HepG2 (cell line): ENCODE data around the gene TGM3. TPM values are rescaled to one million over a fixed set of nuclear protein-coding genes. Genes with fewer than 3 reads are reported as not detected.

ENCODE experiments used
- ATAC-seq: fragments of 200-7000 bp; cut with Tn5 transposase; 3 replicates; pipeline ENCODE4 v1.9.1; 2020; ENCODE audit warnings: mild to moderate bottlenecking, moderate library complexity
- BruUV-seq: library from RNA; stranded (reverse); fragments of 400-500 nt; replicated peaks from 2 replicates; lab custom pipeline; 2021; lab: Mats Ljungman, UMichigan
- CTCF ChIA-PET: fragments of 300-600 bp; formaldehyde crosslinking; extraction: SDS; loops from one replicate; lab custom pipeline; 2021; ENCODE audit warnings: low total read pairs, inconsistent platforms, low intra/inter-chr PET ratio; lab: Yijun Ruan, JAX
- POLR2A ChIA-PET: fragments of 350-600 bp; sonication (Branson Sonifier 250); formaldehyde crosslinking; loops from one replicate; lab custom pipeline; 2020; ENCODE audit warnings: antibody characterized with exemption, inconsistent platforms; lab: Yijun Ruan, JAX
- DNase-seq: peaks from one replicate; pipeline ENCODE4 v3.0.0-alpha.2; 2015; ENCODE audit warnings: low spot score
- FAIRE-seq: peaks from 3 replicates; lab custom pipeline; 2011; peaks lifted over from hg19 to GRCh38; lab: Jason Lieb, UNC
- H2AFZ ChIP-seq: one replicate; pipeline ENCODE4 v1.6.1; 2011; ENCODE audit warnings: low read length, inconsistent platforms
- H3K27ac ChIP-seq: fragments of 300-600 bp; 3 replicates; pipeline ENCODE4 v1.8.0; 2011; ENCODE audit warnings: mixed run types, mild to moderate bottlenecking, mixed read lengths, low read length, inconsistent platforms; ENCODE audit not compliant: insufficient read depth; ENCODE audit errors: extremely low read length
- H3K27me3 ChIP-seq, 2 experiments: fragments of 200-600 bp in 1 of 2; 2 replicates in 1 of 2; 3 replicates in 1 of 2; pipeline versions ENCODE4 v1.6.0 to v1.8.0; 2011; ENCODE audit warnings: low read length in 2 of 2, mild to moderate bottlenecking in 2 of 2, moderate library complexity in 2 of 2, inconsistent platforms in 1 of 2; ENCODE audit not compliant: insufficient read depth in 2 of 2, control insufficient read depth in 1 of 2
- H3K36me3 ChIP-seq, 2 experiments: fragments of 200-600 bp in 1 of 2; replicated peaks in 1 of 2; 2 replicates in 1 of 2; 3 replicates in 1 of 2; pipeline versions ENCODE4 v1.5.1 to v1.8.0; 2011; ENCODE audit warnings: low read length in 2 of 2, inconsistent platforms in 1 of 2; ENCODE audit not compliant: insufficient read depth in 2 of 2, control insufficient read depth in 1 of 2
- H3K4me1 ChIP-seq: 2 replicates; pipeline ENCODE4 v1.5.1; 2012; ENCODE audit warnings: low read length, inconsistent platforms; ENCODE audit not compliant: insufficient read depth
- H3K4me2 ChIP-seq: 2 replicates; pipeline ENCODE4 v1.6.0; 2011; ENCODE audit warnings: low read depth, low read length, inconsistent platforms
- H3K4me3 ChIP-seq, 3 experiments: fragments of 200-600 bp in 1 of 3; sonication (generic), shearing (Covaris generic) in 1 of 3; replicated peaks in 1 of 3; 2 replicates each; pipeline ENCODE4 v1.5.1; 2011 to 2016; ENCODE audit warnings: low read length in 3 of 3, inconsistent platforms in 2 of 3, low read depth in 2 of 3, mild to moderate bottlenecking in 2 of 3, control low read depth in 1 of 3, mixed read lengths in 1 of 3; ENCODE audit not compliant: insufficient read depth in 1 of 3
- H3K79me2 ChIP-seq: one replicate; pipeline ENCODE4 v1.6.1; 2011; ENCODE audit warnings: low read length, inconsistent platforms; ENCODE audit not compliant: insufficient read depth
- H3K9ac ChIP-seq: 2 replicates; pipeline ENCODE4 v1.6.0; 2011; ENCODE audit warnings: mild to moderate bottlenecking, low read depth, low read length, inconsistent platforms; ENCODE audit not compliant: insufficient read depth
- H3K9me3 ChIP-seq: 2 replicates; pipeline ENCODE4 v1.5.1; 2012; ENCODE audit warnings: mild to moderate bottlenecking, low read length
- H4K20me1 ChIP-seq: 2 replicates; pipeline ENCODE4 v1.6.0; 2011; ENCODE audit warnings: inconsistent platforms, mild to moderate bottlenecking, low read length, moderate library complexity; ENCODE audit not compliant: insufficient read depth
- CEBPZ ChIP-seq: IDR thresholded peaks from 2 replicates; pipeline ENCODE4 v1.6.1; 2012; ENCODE audit warnings: low read length, improper control_type of control experiment
- EEA1 ChIP-seq: sonication (generic); formaldehyde crosslinking; IDR thresholded peaks from 2 replicates; pipeline ENCODE4 v1.5.1; 2020; ENCODE audit warnings: mild to moderate bottlenecking, missing genetic modification reagents, borderline replicate concordance
- FOXK2 ChIP-seq: fragments of 450-650 bp; IDR thresholded peaks from 2 replicates; pipeline ENCODE4 v1.6.1; 2016
- HNRNPLL ChIP-seq: fragments of 200-400 bp; formaldehyde crosslinking; IDR thresholded peaks from 2 replicates; pipeline ENCODE4 v1.6.1; 2017; ENCODE audit warnings: mild to moderate bottlenecking, low read depth, low read length; ENCODE audit not compliant: poor library complexity, severe bottlenecking
- HOMEZ ChIP-seq: IDR thresholded peaks from 2 replicates; pipeline ENCODE4 v1.6.1; 2016; ENCODE audit warnings: low read depth
- HOXD1 ChIP-seq: sonication (generic); formaldehyde crosslinking; IDR thresholded peaks from 2 replicates; pipeline ENCODE4 v1.5.0; 2020; ENCODE audit warnings: missing genetic modification reagents
- JUNB ChIP-seq: sonication (generic); formaldehyde crosslinking; IDR thresholded peaks from 2 replicates; pipeline ENCODE4 v1.8.0; 2022; ENCODE audit warnings: missing genetic modification reagents, mild to moderate bottlenecking, borderline replicate concordance
- KAT8 ChIP-seq: IDR thresholded peaks from 2 replicates; pipeline ENCODE4 v1.6.1; 2016; ENCODE audit warnings: missing genetic modification reagents, missing compliant biosample characterization
- PRMT3 ChIP-seq: sonication (generic); formaldehyde crosslinking; IDR thresholded peaks from 2 replicates; pipeline ENCODE4 v1.8.1; 2022; ENCODE audit warnings: low read depth, mild to moderate bottlenecking, moderate library complexity, missing genetic modification reagents, borderline replicate concordance
- RAD21 ChIP-seq: fragments of 450-650 bp; formaldehyde crosslinking; IDR thresholded peaks from 2 replicates; pipeline ENCODE4 v1.5.0; 2020; ENCODE audit warnings: mild to moderate bottlenecking
- RELA ChIP-seq: sonication (generic); formaldehyde crosslinking; IDR thresholded peaks from 2 replicates; pipeline ENCODE4 v1.4.0; 2020; ENCODE audit warnings: missing genetic modification reagents
- SNAI1 ChIP-seq: sonication (generic); formaldehyde crosslinking; IDR thresholded peaks from 2 replicates; pipeline ENCODE4 v1.5.0; 2020; ENCODE audit warnings: mild to moderate bottlenecking, missing genetic modification reagents, borderline replicate concordance
- SRF ChIP-seq: IDR thresholded peaks from 2 replicates; pipeline ENCODE4 v1.6.1; 2011; ENCODE audit warnings: mild to moderate bottlenecking, low read depth, low read length, moderate library complexity
- ZNF333 ChIP-seq: sonication (generic); formaldehyde crosslinking; IDR thresholded peaks from 2 replicates; pipeline ENCODE4 v1.4.0; 2020; ENCODE audit warnings: mild to moderate bottlenecking, missing genetic modification reagents, borderline replicate concordance
- ZNF337 ChIP-seq: sonication (generic); formaldehyde crosslinking; IDR thresholded peaks from 2 replicates; pipeline ENCODE4 v1.5.1; 2020; ENCODE audit warnings: missing genetic modification reagents, low read depth, mild to moderate bottlenecking, borderline replicate concordance
- WGBS: methylation state at CpG from one replicate; pipeline ENCODE4 v1.1.6; 2017; ENCODE audit warnings: low lambda C conversion rate; 5-methylcytosine and 5-hydroxymethylcytosine counted together
- in situ Hi-C: cut with HindIII; loops from 2 replicates; pipeline ENCODE4 v1.10.0; 2017; ENCODE audit warnings: low pct_unique_long_range_greater_than_20kb; ENCODE audit not compliant: extremely low pct_ligation_motif_present
- intact Hi-C: fragments of 100-400 bp; cut with micrococcal nuclease; formaldehyde crosslinking; loops from one replicate; pipeline ENCODE4 v1.10.0; 2022; ENCODE audit not compliant: unreplicated experiment
- polyA plus RNA-seq, 8 experiments: library from polyadenylated mRNA; depleted of rRNA in 3 of 8; stranded (reverse) in 7 of 8; unstranded in 1 of 8; fragments of >200 nt; fragmentation: Illumina TruSeq in 4 of 8; extraction: Trizol in 4 of 8; gene quantifications; 2 replicates each; pipeline versions ENCODE4 v1.2.1 to v1.2.3, GENCODE V29; 2011 to 2016; ENCODE audit warnings: low read depth in 4 of 8, missing spikeins in 1 of 8, mixed read lengths in 1 of 8; ENCODE audit not compliant: insufficient read depth in 1 of 8
- total RNA-seq, 5 experiments: library from RNA; depleted of rRNA; stranded (reverse); fragments of >200 nt; fragmentation: Illumina TruSeq; extraction: Trizol; gene quantifications; 2 replicates each; pipeline ENCODE4 v1.2.3, GENCODE V29; 2016; ENCODE audit warnings: low read depth in 1 of 5
- TF ChIP-seq, protein P1 (sequence below): sonication (generic); formaldehyde crosslinking; IDR thresholded peaks from 2 replicates; pipeline ENCODE4 v1.5.1; 2020; ENCODE audit warnings: mild to moderate bottlenecking, missing genetic modification reagents
- TF ChIP-seq, protein P2 (sequence below): IDR thresholded peaks from 2 replicates; pipeline ENCODE4 v1.6.1; 2016; ENCODE audit warnings: mild to moderate bottlenecking, missing biosample characterization, missing genetic modification reagents

Gene TGM3
- total and polyA plus RNA-seq, 2 of the 13 experiments (the other 11 are each of a cell fraction or from before 2014, with no cell fraction given) = not detected

DNA sequence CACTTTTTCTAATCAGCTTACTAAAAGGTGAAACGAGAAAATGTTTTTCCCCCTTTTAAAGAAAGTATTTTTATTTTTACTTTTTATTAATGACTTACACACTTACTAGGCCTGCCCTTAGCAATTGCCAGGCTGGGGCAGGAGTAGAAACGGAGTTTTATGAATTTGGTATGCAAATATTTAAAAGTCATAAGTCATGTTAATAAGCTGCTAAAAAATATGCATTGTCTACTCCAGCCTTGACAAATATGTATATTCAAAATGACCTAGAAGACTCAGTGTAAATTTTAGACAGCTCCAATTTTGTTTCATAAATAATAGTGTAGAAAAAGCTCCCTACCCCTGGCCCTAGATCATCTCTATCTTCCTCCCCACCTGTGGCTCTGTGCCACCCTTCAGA is 67.4 kb downstream of the TGM3 start (continued):
- TF ChIP-seq, protein P1, sequence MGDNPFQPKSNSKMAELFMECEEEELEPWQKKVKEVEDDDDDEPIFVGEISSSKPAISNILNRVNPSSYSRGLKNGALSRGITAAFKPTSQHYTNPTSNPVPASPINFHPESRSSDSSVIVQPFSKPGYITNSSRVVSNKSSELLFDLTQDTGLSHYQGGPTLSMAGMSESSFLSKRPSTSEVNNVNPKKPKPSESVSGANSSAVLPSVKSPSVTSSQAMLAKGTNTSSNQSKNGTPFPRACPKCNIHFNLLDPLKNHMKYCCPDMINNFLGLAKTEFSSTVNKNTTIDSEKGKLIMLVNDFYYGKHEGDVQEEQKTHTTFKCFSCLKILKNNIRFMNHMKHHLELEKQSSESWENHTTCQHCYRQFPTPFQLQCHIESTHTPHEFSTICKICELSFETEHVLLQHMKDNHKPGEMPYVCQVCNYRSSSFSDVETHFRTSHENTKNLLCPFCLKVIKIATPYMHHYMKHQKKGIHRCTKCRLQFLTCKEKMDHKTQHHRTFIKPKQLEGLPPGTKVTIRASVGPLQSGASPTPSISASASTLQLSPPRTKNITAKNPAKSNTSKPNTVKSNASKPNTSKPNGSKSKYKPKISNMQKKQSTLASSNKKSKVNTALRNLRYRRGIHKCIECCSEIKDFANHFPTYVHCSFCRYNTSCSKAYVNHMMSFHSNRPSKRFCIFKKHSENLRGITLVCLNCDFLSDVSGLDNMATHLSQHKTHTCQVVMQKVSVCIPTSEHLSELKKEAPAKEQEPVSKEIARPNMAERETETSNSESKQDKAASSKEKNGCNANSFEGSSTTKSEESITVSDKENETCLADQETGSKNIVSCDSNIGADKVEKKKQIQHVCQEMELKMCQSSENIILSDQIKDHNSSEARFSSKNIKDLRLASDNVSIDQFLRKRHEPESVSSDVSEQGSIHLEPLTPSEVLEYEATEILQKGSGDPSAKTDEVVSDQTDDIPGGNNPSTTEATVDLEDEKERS (CRISPR knock-in tag) = no peak
- TF ChIP-seq HOMEZ (CRISPR knock-in tag) = no peak
- no peak for TF ChIP-seq ZNF337 (CRISPR knock-in tag)
- TF ChIP-seq, protein P2, sequence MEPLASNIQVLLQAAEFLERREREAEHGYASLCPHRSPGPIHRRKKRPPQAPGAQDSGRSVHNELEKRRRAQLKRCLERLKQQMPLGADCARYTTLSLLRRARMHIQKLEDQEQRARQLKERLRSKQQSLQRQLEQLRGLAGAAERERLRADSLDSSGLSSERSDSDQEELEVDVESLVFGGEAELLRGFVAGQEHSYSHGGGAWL (CRISPR knock-in tag) = no peak
- no peak for TF ChIP-seq ZNF333
- TF ChIP-seq JUNB (CRISPR knock-in tag) = no peak

- CTCF ChIA-PET = no interaction called here
- Histone ChIP-seq H3K4me2 (no peak overlapping the region), H3K79me2 (no peaks in the 10 kb centered on the region), H3K4me1 (no peaks in the 10 kb centered on the region), H3K36me3 (no peaks in the 10 kb centered on the region), H3K27ac (no peak overlapping the region), H4K20me1 (no peaks in the 10 kb centered on the region), H3K9me3 (peaks cover 15% of the 10 kb centered on the region; the same call in 1 of the 2 replicates), H3K4me3 (no peak overlapping the region), H3K9ac (no peak overlapping the region), H2AFZ (no peak overlapping the region), H3K27me3 (no peaks in the 10 kb centered on the region)
- WGBS = 4% methylated on average over 1 of the region's 1 CpG
- intact Hi-C loops (no loop called here), in situ Hi-C loops (no loop called here)
- FAIRE-seq (no peak), DNase-seq (no peak), ATAC-seq (no peak)
- POLR2A ChIA-PET = no interaction called here
- no TSS peak for BruUV-seq
- TF ChIP-seq HNRNPLL (no peak), SNAI1 (no peak), RAD21 (CRISPR knock-in tag) (no peak), EEA1 (no peak), RELA (CRISPR knock-in tag) (no peak), SRF (no peak), CEBPZ (no peak), HOXD1 (no peak), FOXK2 (no peak), KAT8 (CRISPR knock-in tag) (no peak), PRMT3 (CRISPR knock-in tag) (no peak)
Measured at GRCh38 chr20:2363587-2363986, 67.8 kb downstream of the TGM3 start.
